ENCODE measurements around the gene DENND10. TPM values are rescaled to one million over a fixed set of nuclear protein-coding genes. Genes with fewer than 3 reads are reported as not detected.
"Not testable (repeated sequence)": the region's sequence is repeated elsewhere in the genome, so short reads cannot be mapped to it uniquely, and the experiment has no call there.

DENND10 gene
- total RNA-seq, 1 experiment from 2014 or later = 41.2 TPM

DNA sequence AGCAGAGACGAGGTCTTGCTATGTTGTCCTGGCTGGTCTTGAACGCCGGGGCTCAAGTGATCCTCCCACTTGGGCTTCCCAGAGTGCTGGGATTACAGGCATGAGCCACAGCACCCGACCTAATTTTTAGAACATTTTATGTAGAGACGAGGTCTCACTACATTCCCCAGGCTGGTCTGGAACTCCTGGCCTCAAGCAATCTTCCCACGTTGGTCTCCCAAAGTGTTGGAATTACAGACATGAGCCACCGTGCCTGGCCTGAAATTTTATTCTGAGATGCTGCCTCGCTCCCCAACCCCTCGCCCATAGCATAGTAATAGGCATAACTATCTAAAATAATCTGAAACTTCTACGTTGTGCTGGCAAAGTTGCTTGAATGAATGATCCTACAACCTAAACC lies 39.7 kb downstream of the DENND10 start:
- no TSS peak for BruUV-seq (replicated peaks)
- Histone ChIP-seq H3K9me3 (ENCODE audit: low read depth, low read length, poor library complexity, severe bottlenecking) (no peaks in the 10 kb centered on the region), H3K27me3 (replicated peaks; ENCODE audit: insufficient read depth, low read depth, low read length, poor library complexity) (no peaks in the 10 kb centered on the region), H3K4me1 (ENCODE audit: insufficient read depth, low read length, poor library complexity, severe bottlenecking) (no peaks in the 10 kb centered on the region), H3K36me3 (ENCODE audit: insufficient read depth, low read length, poor library complexity, severe bottlenecking) (peaks cover 36% of the 10 kb centered on the region), H3K27ac (ENCODE audit: low read depth, low read length, poor library complexity, severe bottlenecking) (no peak overlapping the region), H3K4me3 (ENCODE audit: low read depth, low read length, poor library complexity, severe bottlenecking) (no peak overlapping the region)
- CTCF ChIA-PET = no interaction called here
- POLR2A ChIA-PET (ENCODE audit: low non-redundant PET) = no interaction called here
- no peak for DNase-seq (ENCODE audit: low spot score)
- no peak for TF ChIP-seq EZH2 (IDR thresholded peaks at IDR 0.05; ENCODE audit: borderline replicate concordance, low read depth, low read length, poor library complexity, severe bottlenecking)
- TF ChIP-seq, protein P1, sequence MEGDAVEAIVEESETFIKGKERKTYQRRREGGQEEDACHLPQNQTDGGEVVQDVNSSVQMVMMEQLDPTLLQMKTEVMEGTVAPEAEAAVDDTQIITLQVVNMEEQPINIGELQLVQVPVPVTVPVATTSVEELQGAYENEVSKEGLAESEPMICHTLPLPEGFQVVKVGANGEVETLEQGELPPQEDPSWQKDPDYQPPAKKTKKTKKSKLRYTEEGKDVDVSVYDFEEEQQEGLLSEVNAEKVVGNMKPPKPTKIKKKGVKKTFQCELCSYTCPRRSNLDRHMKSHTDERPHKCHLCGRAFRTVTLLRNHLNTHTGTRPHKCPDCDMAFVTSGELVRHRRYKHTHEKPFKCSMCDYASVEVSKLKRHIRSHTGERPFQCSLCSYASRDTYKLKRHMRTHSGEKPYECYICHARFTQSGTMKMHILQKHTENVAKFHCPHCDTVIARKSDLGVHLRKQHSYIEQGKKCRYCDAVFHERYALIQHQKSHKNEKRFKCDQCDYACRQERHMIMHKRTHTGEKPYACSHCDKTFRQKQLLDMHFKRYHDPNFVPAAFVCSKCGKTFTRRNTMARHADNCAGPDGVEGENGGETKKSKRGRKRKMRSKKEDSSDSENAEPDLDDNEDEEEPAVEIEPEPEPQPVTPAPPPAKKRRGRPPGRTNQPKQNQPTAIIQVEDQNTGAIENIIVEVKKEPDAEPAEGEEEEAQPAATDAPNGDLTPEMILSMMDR (conservative IDR thresholded peaks at IDR 0.05; ENCODE audit: low read depth, low read length) = no peak
- intact Hi-C loops (cut with micrococcal nuclease; ENCODE audit: unreplicated experiment) = no loop called here

DNA sequence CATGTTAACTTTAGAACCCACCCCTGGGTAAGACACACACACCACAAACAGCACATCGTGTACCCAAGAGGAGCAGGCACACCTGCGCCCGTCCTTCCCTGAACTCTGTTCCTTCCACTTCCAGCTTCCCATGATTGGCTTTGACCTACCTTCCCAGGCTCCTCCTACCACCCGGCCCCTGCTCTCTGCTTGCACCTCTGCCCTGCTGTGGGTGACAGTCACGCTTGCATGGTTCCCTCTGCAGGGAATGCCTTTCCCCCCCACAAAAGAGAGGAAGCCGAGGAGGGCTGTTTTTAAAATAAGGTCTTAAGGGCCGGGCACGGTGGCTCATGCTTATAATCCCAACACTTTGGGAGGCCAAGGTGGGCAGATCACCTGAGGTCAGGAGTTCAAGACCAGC lies 45.2 kb downstream of the DENND10 start:
- Histone ChIP-seq H3K27ac (ENCODE audit: low read depth, low read length, poor library complexity, severe bottlenecking) (no peak overlapping the region), H3K27me3 (replicated peaks; ENCODE audit: insufficient read depth, low read depth, low read length, poor library complexity) (no peaks in the 10 kb centered on the region), H3K36me3 (ENCODE audit: insufficient read depth, low read length, poor library complexity, severe bottlenecking) (peaks cover 50% of the 10 kb centered on the region), H3K4me1 (ENCODE audit: insufficient read depth, low read length, poor library complexity, severe bottlenecking) (no peaks in the 10 kb centered on the region), H3K4me3 (ENCODE audit: low read depth, low read length, poor library complexity, severe bottlenecking) (no peak overlapping the region), H3K9me3 (ENCODE audit: low read depth, low read length, poor library complexity, severe bottlenecking) (no peaks in the 10 kb centered on the region)
- ChIA-PET CTCF (no interaction called here), POLR2A (ENCODE audit: low non-redundant PET) (no interaction called here)
- BruUV-seq (replicated peaks) = no TSS peak
- DNase-seq (ENCODE audit: low spot score) = no peak
- intact Hi-C loops (cut with micrococcal nuclease; ENCODE audit: unreplicated experiment) = no loop called here
- TF ChIP-seq, protein P1 (conservative IDR thresholded peaks at IDR 0.05; ENCODE audit: low read depth, low read length) = no peak
- TF ChIP-seq EZH2 (IDR thresholded peaks at IDR 0.05; ENCODE audit: borderline replicate concordance, low read depth, low read length, poor library complexity, severe bottlenecking) = no peak

DNA sequence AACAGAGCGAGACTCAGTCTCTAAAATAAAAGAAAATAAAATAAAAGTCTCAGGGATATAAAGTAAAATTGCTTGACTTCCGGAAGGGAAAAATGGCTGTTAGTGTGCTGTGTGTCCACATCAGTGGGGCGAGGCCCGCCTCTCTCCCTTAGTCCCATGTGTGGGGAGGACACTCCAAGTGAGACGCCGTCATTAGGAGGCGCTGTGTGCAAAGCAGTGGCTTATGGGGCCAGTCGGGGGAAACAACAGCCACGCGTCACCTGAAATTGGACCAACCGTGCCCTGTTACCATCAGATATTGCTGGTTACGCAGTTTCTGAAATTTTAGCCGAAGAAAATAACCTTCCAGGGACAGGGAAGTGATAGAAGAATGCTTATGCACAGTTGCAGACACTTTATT lies 45.8 kb downstream of the DENND10 start:
- DNase-seq (ENCODE audit: low spot score) = peak; percentile 26
- no peaks in the 10 kb centered on the region for H3K9me3 ChIP-seq (ENCODE audit: low read depth, low read length, poor library complexity, severe bottlenecking)
- intact Hi-C loops (cut with micrococcal nuclease; ENCODE audit: unreplicated experiment) = no loop called here
- no peaks in the 10 kb centered on the region for H3K27me3 ChIP-seq (replicated peaks; ENCODE audit: insufficient read depth, low read depth, low read length, poor library complexity)
- H3K27ac ChIP-seq (ENCODE audit: low read depth, low read length, poor library complexity, severe bottlenecking) = no peak overlapping the region
- POLR2A ChIA-PET (ENCODE audit: low non-redundant PET) = no interaction called here
- no peak overlapping the region for H3K4me3 ChIP-seq (ENCODE audit: low read depth, low read length, poor library complexity, severe bottlenecking)
- BruUV-seq (replicated peaks) = no TSS peak
- CTCF ChIA-PET = no interaction called here
- TF ChIP-seq, protein P1 (conservative IDR thresholded peaks at IDR 0.05; ENCODE audit: low read depth, low read length) = peak; percentile 46
- TF ChIP-seq EZH2 (IDR thresholded peaks at IDR 0.05; ENCODE audit: borderline replicate concordance, low read depth, low read length, poor library complexity, severe bottlenecking) = no peak
- H3K4me1 ChIP-seq (ENCODE audit: insufficient read depth, low read length, poor library complexity, severe bottlenecking) = no peaks in the 10 kb centered on the region
- H3K36me3 ChIP-seq (ENCODE audit: insufficient read depth, low read length, poor library complexity, severe bottlenecking) = peaks cover 55% of the 10 kb centered on the region

DNA sequence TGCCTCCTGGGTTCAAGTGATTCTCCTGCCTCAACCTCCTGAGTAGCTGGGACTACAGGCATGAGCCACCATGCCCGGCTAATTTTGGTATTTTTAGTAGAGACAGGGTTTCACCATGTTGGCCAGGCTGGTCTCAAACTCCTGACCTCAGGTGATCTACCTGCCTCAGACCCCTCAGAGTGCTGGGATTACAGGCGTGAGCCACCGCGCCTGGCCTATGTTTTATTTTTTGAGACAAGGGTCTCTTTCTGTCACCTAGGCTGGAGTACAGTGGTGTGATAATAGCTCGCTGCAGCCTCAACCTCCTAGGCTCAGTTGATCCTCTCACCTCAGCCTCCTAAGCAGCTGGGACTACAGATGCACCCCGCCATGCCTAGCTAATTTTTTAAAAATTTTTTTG lies 47.7 kb downstream of the DENND10 start:
- peaks cover 65% of the 10 kb centered on the region for H3K36me3 ChIP-seq (ENCODE audit: insufficient read depth, low read length, poor library complexity, severe bottlenecking)
- H3K27ac ChIP-seq (ENCODE audit: low read depth, low read length, poor library complexity, severe bottlenecking); POLR2A ChIA-PET (ENCODE audit: low non-redundant PET); H3K4me1 ChIP-seq (ENCODE audit: insufficient read depth, low read length, poor library complexity, severe bottlenecking); DNase-seq (ENCODE audit: low spot score); H3K27me3 ChIP-seq (replicated peaks; ENCODE audit: insufficient read depth, low read depth, low read length, poor library complexity); CTCF ChIA-PET; BruUV-seq (replicated peaks); H3K4me3 ChIP-seq (ENCODE audit: low read depth, low read length, poor library complexity, severe bottlenecking); intact Hi-C loops (cut with micrococcal nuclease; ENCODE audit: unreplicated experiment); H3K9me3 ChIP-seq (ENCODE audit: low read depth, low read length, poor library complexity, severe bottlenecking): not testable (repeated sequence)
